ENCODE measurements around the gene MET.

Gene MET

GRCh38 chr7:116733924-116734580, 62.1 kb downstream of the MET start:
- H3K79me1 ChIP-seq (ENCODE audit: low read length), result no peaks in the 10 kb centered on the region
- H3K18ac ChIP-seq (ENCODE audit: low read length), result no peak overlapping the region
- H4K8ac ChIP-seq (ENCODE audit: low read depth, low read length), result no peak overlapping the region
- WGBS (ENCODE audit: extremely low coverage, insufficient coverage, insufficient read length), result no CpG with 5 or more reads among the region's 4 CpGs
- peaks cover 0 to 2% of the 10 kb centered on the region in 2 experiments for H3K36me3 ChIP-seq (ENCODE audit: control insufficient read depth in 1 of 2, insufficient read depth in 2 of 2, low read length in 2 of 2)
- no peak overlapping the region for H2AK5ac ChIP-seq (ENCODE audit: low read length)
- H3K4me1 ChIP-seq (ENCODE audit: control insufficient read depth in 1 of 2, insufficient read depth in 2 of 2, low read length in 2 of 2), result peaks cover 0 to 1% of the 10 kb centered on the region in 2 experiments
- no peak overlapping the region for H4K12ac ChIP-seq (ENCODE audit: low read depth, low read length)
- no peaks in the 10 kb centered on the region for H3K79me2 ChIP-seq (ENCODE audit: control insufficient read depth, insufficient read depth, low read length, poor library complexity)
- H3K27me3 ChIP-seq (ENCODE audit: insufficient read depth, low read length), result no peaks in the 10 kb centered on the region
- no peak overlapping the region for H4K91ac ChIP-seq (ENCODE audit: low read depth, low read length)
- no peak overlapping the region for H3K4me3 ChIP-seq (ENCODE audit: low read depth, low read length)
- no peak overlapping the region for H3K27ac ChIP-seq (ENCODE audit: low read depth, low read length)
- H2BK5ac ChIP-seq (ENCODE audit: low read depth, low read length, poor library complexity), result no peak overlapping the region
- no peak overlapping the region for H3K23ac ChIP-seq (ENCODE audit: low read length)
- no peak overlapping the region for H2AFZ ChIP-seq (ENCODE audit: insufficient read depth, low read length, poor library complexity)
- no peak overlapping the region for H3K4me2 ChIP-seq (ENCODE audit: low read length)
- DNase-seq, result no peak
- H2BK120ac ChIP-seq (ENCODE audit: insufficient read depth, low read length, poor library complexity), result no peak overlapping the region
- H3K14ac ChIP-seq (ENCODE audit: low read length), result no peak overlapping the region
- H3K9ac ChIP-seq (ENCODE audit: low read length), result no peak overlapping the region
- H3K4ac ChIP-seq (ENCODE audit: low read depth, low read length), result no peak overlapping the region
- no peaks in the 10 kb centered on the region for H3K9me3 ChIP-seq (ENCODE audit: insufficient read depth, low read depth, low read length)
- no peak overlapping the region for H2BK12ac ChIP-seq (ENCODE audit: low read length)

DNA sequence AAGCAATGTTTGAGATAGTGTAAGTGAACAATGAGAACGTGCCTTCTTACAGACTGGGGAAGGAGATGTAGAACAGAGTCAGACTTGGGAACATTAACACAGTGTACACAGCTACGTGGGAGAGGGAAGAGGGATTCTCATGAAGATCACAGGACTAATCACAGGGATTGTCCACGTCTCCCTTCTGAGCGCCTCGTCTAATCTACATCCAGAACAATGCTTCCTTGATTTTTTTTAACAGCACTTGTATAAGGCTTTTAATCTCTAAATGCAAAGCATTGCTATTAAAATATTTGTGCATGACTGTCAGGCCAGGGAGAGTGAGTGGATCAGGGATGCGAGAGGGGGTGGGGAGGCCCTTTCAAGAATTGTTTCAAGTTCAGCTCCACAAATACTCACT, 62.7 kb downstream of the MET start:
- H3K14ac ChIP-seq (ENCODE audit: low read length), result no peak overlapping the region
- no peak overlapping the region for H3K4me3 ChIP-seq (ENCODE audit: low read depth, low read length)
- H3K36me3 ChIP-seq (ENCODE audit: control insufficient read depth in 1 of 2, insufficient read depth in 2 of 2, low read length in 2 of 2), result peaks cover 0 to 2% of the 10 kb centered on the region in 2 experiments
- H3K18ac ChIP-seq (ENCODE audit: low read length), result no peak overlapping the region
- no peak overlapping the region for H2BK12ac ChIP-seq (ENCODE audit: low read length)
- no peak overlapping the region for H3K9ac ChIP-seq (ENCODE audit: low read length)
- H3K9me3 ChIP-seq (ENCODE audit: insufficient read depth, low read depth, low read length), result no peaks in the 10 kb centered on the region
- no peaks in the 10 kb centered on the region for H3K79me2 ChIP-seq (ENCODE audit: control insufficient read depth, insufficient read depth, low read length, poor library complexity)
- peaks cover 0 to 1% of the 10 kb centered on the region in 2 experiments for H3K4me1 ChIP-seq (ENCODE audit: control insufficient read depth in 1 of 2, insufficient read depth in 2 of 2, low read length in 2 of 2)
- no peaks in the 10 kb centered on the region for H3K27me3 ChIP-seq (ENCODE audit: insufficient read depth, low read length)
- H4K8ac ChIP-seq (ENCODE audit: low read depth, low read length), result no peak overlapping the region
- no peak overlapping the region for H3K4ac ChIP-seq (ENCODE audit: low read depth, low read length)
- H2AK5ac ChIP-seq (ENCODE audit: low read length), result no peak overlapping the region
- no peak overlapping the region for H2AFZ ChIP-seq (ENCODE audit: insufficient read depth, low read length, poor library complexity)
- H4K91ac ChIP-seq (ENCODE audit: low read depth, low read length), result no peak overlapping the region
- no CpG with 5 or more reads among the region's 6 CpGs for WGBS (ENCODE audit: extremely low coverage, insufficient coverage, insufficient read length)
- no peak overlapping the region for H4K12ac ChIP-seq (ENCODE audit: low read depth, low read length)
- no peaks in the 10 kb centered on the region for H3K79me1 ChIP-seq (ENCODE audit: low read length)
- H3K23ac ChIP-seq (ENCODE audit: low read length), result no peak overlapping the region
- no peak overlapping the region for H2BK120ac ChIP-seq (ENCODE audit: insufficient read depth, low read length, poor library complexity)
- H3K4me2 ChIP-seq (ENCODE audit: low read length), result no peak overlapping the region
- no peak overlapping the region for H3K27ac ChIP-seq (ENCODE audit: low read depth, low read length)
- H2BK5ac ChIP-seq (ENCODE audit: low read depth, low read length, poor library complexity), result no peak overlapping the region
- no peak for DNase-seq

- no CpG with 5 or more reads among the region's 8 CpGs for WGBS (ENCODE audit: extremely low coverage, insufficient coverage, insufficient read length)
- H2BK120ac ChIP-seq (ENCODE audit: insufficient read depth, low read length, poor library complexity), result no peak overlapping the region
Observed at GRCh38 chr7:116736927-116737715, 65.1 kb downstream of the MET start.

DNA sequence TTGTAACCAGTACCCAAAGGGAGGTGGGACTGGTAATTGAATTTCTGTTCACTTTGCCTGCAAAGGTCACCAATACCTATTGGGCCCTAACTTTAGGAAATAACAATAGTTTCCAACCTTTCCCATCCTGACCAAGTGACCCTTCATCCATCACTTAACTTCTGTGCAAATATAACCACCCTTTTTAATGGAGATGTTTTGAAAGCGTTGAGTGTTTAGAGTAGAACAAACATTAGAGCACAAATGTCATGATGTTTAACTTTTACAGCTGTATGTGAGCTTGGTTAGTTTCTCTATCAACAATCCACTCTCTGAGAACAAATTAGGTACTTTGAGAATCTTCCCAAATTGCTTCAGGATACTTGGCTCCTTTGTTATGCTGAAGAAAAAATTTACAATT, 66.4 kb downstream of the MET start:
- H3K4ac ChIP-seq (ENCODE audit: low read depth, low read length), result no peak overlapping the region
- no peak overlapping the region for H3K18ac ChIP-seq (ENCODE audit: low read length)
- H3K36me3 ChIP-seq (ENCODE audit: control insufficient read depth in 1 of 2, insufficient read depth in 2 of 2, low read length in 2 of 2), result peaks cover 0 to 2% of the 10 kb centered on the region in 2 experiments
- no peak for DNase-seq
- H2AK5ac ChIP-seq (ENCODE audit: low read length), result no peak overlapping the region
- no peaks in the 10 kb centered on the region for H3K79me1 ChIP-seq (ENCODE audit: low read length)
- H3K27me3 ChIP-seq (ENCODE audit: insufficient read depth, low read length), result no peaks in the 10 kb centered on the region
- H3K9me3 ChIP-seq (ENCODE audit: insufficient read depth, low read depth, low read length), result no peaks in the 10 kb centered on the region
- no CpG with 5 or more reads among the region's 1 CpG for WGBS (ENCODE audit: extremely low coverage, insufficient coverage, insufficient read length)
- no peak overlapping the region for H4K91ac ChIP-seq (ENCODE audit: low read depth, low read length)
- H3K23ac ChIP-seq (ENCODE audit: low read length), result no peak overlapping the region
- H3K14ac ChIP-seq (ENCODE audit: low read length), result no peak overlapping the region
- H4K8ac ChIP-seq (ENCODE audit: low read depth, low read length), result no peak overlapping the region
- H3K9ac ChIP-seq (ENCODE audit: low read length), result no peak overlapping the region
- no peak overlapping the region for H3K4me2 ChIP-seq (ENCODE audit: low read length)
- no peak overlapping the region for H2BK5ac ChIP-seq (ENCODE audit: low read depth, low read length, poor library complexity)
- H2BK120ac ChIP-seq (ENCODE audit: insufficient read depth, low read length, poor library complexity), result no peak overlapping the region
- no peaks in the 10 kb centered on the region for H3K4me1 ChIP-seq (ENCODE audit: control insufficient read depth in 1 of 2, insufficient read depth in 2 of 2, low read length in 2 of 2)
- H2AFZ ChIP-seq (ENCODE audit: insufficient read depth, low read length, poor library complexity), result no peak overlapping the region
- H3K4me3 ChIP-seq (ENCODE audit: low read depth, low read length), result no peak overlapping the region
- no peak overlapping the region for H2BK12ac ChIP-seq (ENCODE audit: low read length)
- no peak overlapping the region for H4K12ac ChIP-seq (ENCODE audit: low read depth, low read length)
- no peaks in the 10 kb centered on the region for H3K79me2 ChIP-seq (ENCODE audit: control insufficient read depth, insufficient read depth, low read length, poor library complexity)
- no peak overlapping the region for H3K27ac ChIP-seq (ENCODE audit: low read depth, low read length)

More at GRCh38 chr7:116736927-116737715, 65.1 kb downstream of the MET start:
- H3K79me2 ChIP-seq (ENCODE audit: control insufficient read depth, insufficient read depth, low read length, poor library complexity), result no peaks in the 10 kb centered on the region
- H2BK5ac ChIP-seq (ENCODE audit: low read depth, low read length, poor library complexity), result no peak overlapping the region
- H3K9ac ChIP-seq (ENCODE audit: low read length), result no peak overlapping the region
- no peak overlapping the region for H3K4me2 ChIP-seq (ENCODE audit: low read length)
- H3K4me3 ChIP-seq (ENCODE audit: low read depth, low read length), result no peak overlapping the region
- no peak overlapping the region for H3K23ac ChIP-seq (ENCODE audit: low read length)
- H2BK12ac ChIP-seq (ENCODE audit: low read length), result no peak overlapping the region
- H3K14ac ChIP-seq (ENCODE audit: low read length), result no peak overlapping the region
- no peak overlapping the region for H3K4ac ChIP-seq (ENCODE audit: low read depth, low read length)
- H3K9me3 ChIP-seq (ENCODE audit: insufficient read depth, low read depth, low read length), result no peaks in the 10 kb centered on the region
- no peaks in the 10 kb centered on the region for H3K27me3 ChIP-seq (ENCODE audit: insufficient read depth, low read length)
- H4K12ac ChIP-seq (ENCODE audit: low read depth, low read length), result no peak overlapping the region
- no peaks in the 10 kb centered on the region for H3K79me1 ChIP-seq (ENCODE audit: low read length)
- H2AFZ ChIP-seq (ENCODE audit: insufficient read depth, low read length, poor library complexity), result no peak overlapping the region
- H4K91ac ChIP-seq (ENCODE audit: low read depth, low read length), result no peak overlapping the region
- no peak overlapping the region for H3K27ac ChIP-seq (ENCODE audit: low read depth, low read length)
- DNase-seq, result no peak
- no peaks in the 10 kb centered on the region for H3K4me1 ChIP-seq (ENCODE audit: control insufficient read depth in 1 of 2, insufficient read depth in 2 of 2, low read length in 2 of 2)
- peaks cover 0 to 2% of the 10 kb centered on the region in 2 experiments for H3K36me3 ChIP-seq (ENCODE audit: control insufficient read depth in 1 of 2, insufficient read depth in 2 of 2, low read length in 2 of 2)
- H2AK5ac ChIP-seq (ENCODE audit: low read length), result no peak overlapping the region
- H3K18ac ChIP-seq (ENCODE audit: low read length), result no peak overlapping the region
- no peak overlapping the region for H4K8ac ChIP-seq (ENCODE audit: low read depth, low read length)
